IPS-15b (cell line): ENCODE measurements around the gene PPM1L.
A peak's percentile ranks its signal among the peaks of the same experiment; 100 is the strongest.

ENCODE experiments used
- H3K27me3 ChIP-seq: one replicate; pipeline ENCODE4 v1.6.1; 2013; ENCODE audit warnings: low read length; ENCODE audit not compliant: control insufficient read depth, insufficient read depth
- H3K36me3 ChIP-seq: one replicate; pipeline ENCODE4 v1.6.1; 2013; ENCODE audit warnings: low read length; ENCODE audit not compliant: control insufficient read depth, insufficient read depth
- H3K4me1 ChIP-seq: one replicate; pipeline ENCODE4 v1.6.1; 2013; ENCODE audit warnings: mild to moderate bottlenecking, low read length; ENCODE audit not compliant: control insufficient read depth, insufficient read depth
- H3K4me3 ChIP-seq: one replicate; pipeline ENCODE4 v1.5.1; 2013; ENCODE audit warnings: low read depth, low read length
- H3K9ac ChIP-seq: one replicate; pipeline ENCODE4 v1.6.1; 2013; ENCODE audit warnings: low read depth, mild to moderate bottlenecking, low read length
- H3K9me3 ChIP-seq: one replicate; pipeline ENCODE4 v1.6.1; 2013; ENCODE audit warnings: mild to moderate bottlenecking, low read length; ENCODE audit not compliant: control insufficient read depth, insufficient read depth

Gene PPM1L

DNA sequence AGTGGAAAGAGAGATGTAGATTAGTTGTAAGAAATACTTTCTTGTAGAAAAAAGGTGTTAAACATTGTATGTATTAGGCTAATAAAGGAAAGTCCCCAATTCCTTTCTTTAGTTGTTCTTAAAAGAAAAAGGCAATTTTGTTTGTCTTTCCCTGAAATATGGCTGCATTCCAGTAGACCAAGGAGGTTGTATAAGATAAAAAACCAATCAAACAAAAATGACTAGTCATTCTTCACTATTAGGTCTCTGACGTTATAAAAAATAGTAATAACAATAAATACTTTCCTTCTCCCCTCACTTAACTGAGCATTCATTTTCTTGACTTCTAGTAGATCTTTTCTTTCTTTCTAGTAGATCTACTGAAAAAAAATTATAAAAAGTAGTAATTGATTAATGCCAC, 8.6 kb upstream of the PPM1L start:
- no peak overlapping the region for H3K4me3 ChIP-seq
- no peaks in the 10 kb centered on the region for H3K36me3 ChIP-seq
- peaks cover 2% of the 10 kb centered on the region for H3K27me3 ChIP-seq
- no peaks in the 10 kb centered on the region for H3K4me1 ChIP-seq
- H3K9me3 ChIP-seq, result no peaks in the 10 kb centered on the region
- H3K9ac ChIP-seq, result no peak overlapping the region

DNA sequence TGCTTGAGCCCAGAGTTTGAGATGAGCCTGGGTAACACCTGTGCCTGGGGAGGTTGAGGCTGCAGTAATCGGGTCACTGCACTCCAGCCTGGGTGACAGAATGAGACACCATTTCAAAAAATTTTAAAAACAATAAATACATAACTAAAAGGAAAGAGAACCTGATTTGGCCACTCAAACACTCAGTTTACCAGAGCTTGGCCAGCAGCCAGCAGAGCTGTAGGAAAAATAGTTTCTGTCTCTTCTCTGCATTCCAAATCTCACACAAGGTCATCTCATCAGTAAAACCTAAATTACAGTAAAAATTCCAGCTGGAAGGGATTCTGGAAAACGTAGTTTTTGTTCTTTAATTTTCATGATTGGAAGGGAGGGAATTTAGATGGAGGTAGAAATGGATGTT, 7.8 kb upstream of the PPM1L start:
- Histone ChIP-seq H3K4me1 (no peaks in the 10 kb centered on the region), H3K9me3 (no peaks in the 10 kb centered on the region), H3K27me3 (peaks cover 9% of the 10 kb centered on the region), H3K4me3 (no peak overlapping the region), H3K36me3 (no peaks in the 10 kb centered on the region), H3K9ac (no peak overlapping the region)

DNA sequence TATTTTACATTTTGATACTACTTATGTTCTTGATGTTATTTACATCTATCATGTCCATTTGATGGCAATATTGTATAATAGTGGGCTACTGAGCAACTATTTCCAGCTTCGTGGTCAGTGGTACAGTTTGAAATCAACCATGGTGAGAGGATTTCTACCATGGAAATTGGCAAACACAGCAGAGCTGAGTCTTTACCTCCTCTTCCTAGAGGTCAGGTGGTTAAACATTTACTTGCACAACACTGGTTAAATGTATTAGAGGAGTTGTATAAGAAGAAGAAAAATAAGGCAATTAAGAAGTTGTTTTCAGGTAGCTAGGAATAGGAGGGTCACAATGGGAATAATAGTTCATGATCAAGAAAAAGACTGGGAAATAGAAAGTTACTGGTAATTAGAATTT, 7.2 kb upstream of the PPM1L start:
- no peak overlapping the region for H3K4me3 ChIP-seq
- H3K4me1 ChIP-seq, result no peaks in the 10 kb centered on the region
- no peak overlapping the region for H3K9ac ChIP-seq
- peaks cover 14% of the 10 kb centered on the region for H3K27me3 ChIP-seq
- H3K36me3 ChIP-seq, result no peaks in the 10 kb centered on the region
- H3K9me3 ChIP-seq, result no peaks in the 10 kb centered on the region

DNA sequence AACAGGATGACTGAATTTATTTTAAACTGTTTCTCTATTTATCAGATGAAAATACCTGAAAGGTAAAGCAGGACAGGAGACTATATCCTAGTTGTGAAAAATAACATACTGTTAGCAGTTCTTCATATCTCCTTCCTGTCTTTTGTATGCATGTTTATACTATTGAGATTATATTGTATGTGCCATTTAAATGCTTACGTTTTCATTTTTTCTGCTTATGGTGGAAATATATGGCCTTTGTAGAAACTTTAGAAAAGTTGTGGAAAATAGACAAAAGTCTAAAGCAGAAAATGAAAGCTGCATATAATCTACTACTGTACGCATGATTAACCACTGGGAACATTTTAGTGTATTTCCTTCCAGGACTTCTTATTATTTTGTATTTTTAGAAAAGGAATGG, 2.1 kb upstream of the PPM1L start:
- no peaks in the 10 kb centered on the region for H3K9me3 ChIP-seq
- H3K9ac ChIP-seq, result no peak overlapping the region

DNA sequence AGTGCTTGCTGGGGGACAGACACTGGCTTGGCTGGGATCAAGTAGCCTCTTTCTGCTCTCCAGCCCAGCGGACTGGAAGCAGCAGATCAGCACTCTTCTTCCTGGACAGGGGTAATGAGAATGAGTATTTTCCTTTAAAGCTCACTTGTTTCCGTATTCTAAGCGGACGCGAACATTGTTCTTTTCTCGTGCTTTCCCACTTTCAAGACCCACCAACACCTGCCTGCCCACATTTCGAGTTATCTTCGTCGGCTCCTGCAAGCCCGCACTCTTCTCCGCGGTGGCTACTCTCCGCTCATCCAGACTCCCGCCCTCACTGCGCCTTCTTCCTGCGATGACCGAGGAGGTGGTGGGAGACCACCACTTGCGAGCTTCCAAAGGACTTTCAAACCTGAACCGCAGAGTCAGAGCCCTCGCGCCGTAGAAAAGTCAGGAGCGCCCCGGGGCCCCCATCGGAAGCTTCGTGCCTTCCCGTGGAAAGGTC, 1.6 kb upstream of the PPM1L start:
- Histone ChIP-seq H3K4me3 (peak overlapping the region; percentile 87), H3K27me3 (peaks cover 35% of the 10 kb centered on the region), H3K36me3 (no peaks in the 10 kb centered on the region), H3K4me1 (peaks cover 2% of the 10 kb centered on the region), H3K9me3 (no peaks in the 10 kb centered on the region), H3K9ac (no peak overlapping the region)

More for the DNA sequence above, 2.1 kb upstream of the PPM1L start:
- peak overlapping the region; percentile 87 for H3K4me3 ChIP-seq
- peaks cover 35% of the 10 kb centered on the region for H3K27me3 ChIP-seq
- H3K36me3 ChIP-seq, result no peaks in the 10 kb centered on the region
- H3K4me1 ChIP-seq, result peaks cover 2% of the 10 kb centered on the region

DNA sequence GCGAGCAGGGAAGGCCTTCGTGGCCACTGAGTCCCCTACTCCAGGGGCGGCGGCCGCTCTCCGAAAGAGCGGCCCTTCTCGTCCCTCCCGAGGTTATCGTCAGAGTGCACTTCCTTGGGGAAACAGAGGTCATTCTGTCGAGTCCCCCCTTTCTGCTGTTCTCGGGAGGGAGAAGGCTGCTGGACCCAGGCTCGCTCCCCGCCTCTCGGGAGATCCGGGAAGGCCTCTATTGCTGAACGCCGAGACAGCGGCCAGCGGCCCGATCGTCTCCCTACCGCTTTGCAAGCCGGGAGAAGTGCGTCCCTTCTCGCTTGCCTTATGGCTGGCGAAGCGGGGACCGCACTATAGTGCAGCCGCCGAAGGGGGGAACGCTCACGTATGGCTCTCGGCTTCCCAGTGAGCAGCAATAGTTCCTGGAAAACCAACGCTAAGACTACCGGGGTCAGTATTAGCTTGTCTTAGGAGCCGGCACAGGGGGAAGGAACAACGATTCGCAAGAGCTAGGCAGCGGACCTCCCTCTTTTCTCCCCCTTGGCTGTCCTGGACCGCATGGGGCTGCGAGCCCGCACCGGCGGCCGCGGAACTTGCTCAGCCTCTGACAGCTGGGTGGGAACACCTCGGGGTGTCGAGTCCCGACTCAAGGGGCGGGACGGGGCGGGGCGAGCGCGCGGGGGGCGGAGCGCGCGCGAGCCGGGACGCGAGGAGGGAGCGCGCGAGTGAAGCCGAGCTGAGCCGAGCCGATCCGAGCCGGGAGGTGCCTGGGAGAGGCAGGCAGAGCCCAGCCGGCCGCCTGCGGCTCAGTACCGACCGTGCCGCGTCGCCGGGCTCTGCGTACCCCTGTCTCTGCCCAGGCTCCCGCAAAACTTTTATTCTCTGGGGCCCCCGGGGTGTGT, 930 bp upstream of the PPM1L start:
- no peaks in the 10 kb centered on the region for H3K9me3 ChIP-seq
- H3K36me3 ChIP-seq, result no peaks in the 10 kb centered on the region
- peaks cover 35% of the 10 kb centered on the region for H3K27me3 ChIP-seq

DNA sequence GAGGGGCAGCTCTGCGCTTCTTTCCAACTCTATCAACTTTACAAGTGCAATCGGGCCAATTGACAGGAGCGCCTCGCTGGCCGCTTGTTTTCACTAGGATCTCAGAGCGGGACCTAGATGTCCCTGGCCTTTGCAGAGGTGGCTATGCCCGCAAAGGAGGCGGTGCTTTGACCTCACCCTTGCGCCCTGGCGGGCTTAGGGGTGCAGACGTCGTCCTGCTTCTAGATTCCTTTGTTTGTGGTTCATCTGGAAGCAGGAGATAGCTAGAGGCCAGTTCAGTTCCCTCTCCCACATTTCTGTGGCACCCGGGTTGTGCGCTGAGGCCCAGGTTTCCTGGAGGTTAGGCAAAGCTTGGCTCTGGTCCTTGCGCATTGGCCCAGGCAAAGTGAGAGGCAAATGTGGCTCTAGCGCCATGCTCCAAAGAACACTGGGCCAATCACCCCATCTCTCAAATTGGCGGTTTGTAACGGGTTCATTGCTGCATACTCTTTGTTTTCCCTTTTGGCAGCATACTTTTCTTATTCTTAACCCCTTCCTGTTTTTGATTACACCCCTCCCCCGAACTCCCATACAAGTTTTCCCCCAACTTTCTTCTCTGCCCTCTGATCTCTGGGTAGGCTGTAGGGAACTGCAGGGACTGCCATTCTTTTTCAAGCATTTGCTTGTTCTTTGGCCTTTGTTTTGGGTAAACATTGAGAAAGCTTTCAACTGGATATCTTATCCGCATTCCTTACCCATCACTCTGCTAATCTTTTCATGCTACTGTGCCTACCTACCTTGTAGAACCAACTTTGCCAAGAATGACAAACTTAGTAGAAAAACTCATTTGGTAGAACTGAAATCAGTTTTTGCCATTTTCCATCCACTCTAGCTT, 1.4 kb downstream of the PPM1L start:
- Histone ChIP-seq H3K9me3 (no peaks in the 10 kb centered on the region), H3K9ac (no peak overlapping the region), H3K4me1 (peaks cover 2% of the 10 kb centered on the region), H3K27me3 (peaks cover 32% of the 10 kb centered on the region), H3K36me3 (no peaks in the 10 kb centered on the region), H3K4me3 (peak overlapping the region; percentile 87)

More for the DNA sequence above, 930 bp upstream of the PPM1L start:
- Histone ChIP-seq H3K9ac (peak overlapping the region; percentile 92), H3K4me3 (peak overlapping the region; percentile 87), H3K4me1 (peaks cover 2% of the 10 kb centered on the region)

DNA sequence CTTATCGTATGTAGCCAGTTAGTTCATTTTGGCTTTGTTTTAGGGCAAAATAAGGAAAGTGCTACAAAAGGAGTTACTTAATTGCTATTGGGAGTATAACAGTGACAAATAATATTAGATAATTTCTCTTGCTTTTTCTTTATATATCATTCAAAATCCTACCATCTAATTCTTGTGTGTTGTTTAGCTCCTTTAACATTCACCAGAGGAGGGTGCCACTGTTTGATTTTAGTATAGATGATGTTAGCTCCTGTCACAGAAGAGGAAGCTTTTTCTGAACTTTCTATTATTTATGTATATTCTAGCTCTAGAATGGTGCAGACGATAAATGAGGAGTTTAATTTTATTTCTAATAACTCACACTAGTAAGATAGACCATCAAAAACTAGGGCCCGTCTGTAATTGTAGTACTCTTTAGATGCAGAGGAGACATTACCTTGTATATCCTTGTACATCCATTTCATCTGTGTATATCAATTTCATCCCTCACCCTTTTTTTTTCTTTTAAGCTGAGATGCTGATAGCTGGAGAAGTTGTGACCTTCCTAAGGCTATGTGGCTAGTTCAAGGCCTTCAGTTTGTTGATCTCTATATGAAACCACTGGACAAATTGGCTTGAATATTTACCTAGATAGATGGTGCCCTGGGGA, 3.0 kb downstream of the PPM1L start:
- H3K36me3 ChIP-seq, result no peaks in the 10 kb centered on the region
- no peaks in the 10 kb centered on the region for H3K9me3 ChIP-seq
- H3K4me1 ChIP-seq, result peaks cover 2% of the 10 kb centered on the region
- H3K4me3 ChIP-seq, result no peak overlapping the region
- peaks cover 19% of the 10 kb centered on the region for H3K27me3 ChIP-seq
- no peak overlapping the region for H3K9ac ChIP-seq

DNA sequence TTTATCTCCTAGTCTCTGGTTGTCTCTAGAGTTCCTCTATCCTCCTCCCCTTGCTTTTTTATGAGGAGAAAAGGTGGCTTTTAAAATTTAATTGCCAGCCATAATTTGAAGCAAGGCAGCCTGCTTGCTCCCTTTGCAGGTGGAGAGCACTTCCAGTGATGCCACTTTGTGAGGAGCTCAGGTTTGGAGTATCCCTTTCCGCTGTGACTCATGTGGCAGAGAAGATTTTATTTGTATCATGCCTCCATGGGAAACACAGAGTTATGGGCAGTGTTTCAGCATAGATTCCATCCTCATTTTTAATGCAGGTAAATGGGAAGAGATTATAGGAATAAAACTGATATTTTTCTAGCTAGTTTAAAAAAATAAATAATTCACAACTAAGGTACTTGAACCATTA, 7.0 kb downstream of the PPM1L start:
- no peak overlapping the region for H3K4me3 ChIP-seq
- H3K27me3 ChIP-seq, result no peaks in the 10 kb centered on the region
- H3K4me1 ChIP-seq, result no peaks in the 10 kb centered on the region

DNA sequence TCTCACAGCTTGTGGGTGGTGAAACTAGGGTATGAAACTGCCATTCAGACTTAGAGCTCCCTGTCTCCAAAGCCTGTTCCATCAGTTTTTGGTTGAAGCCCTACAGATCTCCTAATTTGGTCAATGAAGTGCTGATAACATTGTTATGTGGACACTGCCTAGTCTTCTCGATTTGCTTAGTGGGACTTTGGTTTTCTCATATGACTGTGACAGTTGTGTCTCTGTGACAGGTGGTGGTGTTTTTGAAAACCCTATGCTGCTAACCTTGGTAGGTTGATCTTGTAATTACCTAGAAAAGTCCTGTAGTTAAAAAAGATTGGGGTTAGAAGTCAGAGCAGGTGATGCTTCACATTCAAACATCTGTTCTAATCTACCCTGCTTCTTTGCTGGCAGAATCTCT, 9.2 kb downstream of the PPM1L start:
- Histone ChIP-seq H3K4me1 (no peaks in the 10 kb centered on the region), H3K9ac (no peak overlapping the region), H3K9me3 (no peaks in the 10 kb centered on the region), H3K36me3 (no peaks in the 10 kb centered on the region), H3K27me3 (no peaks in the 10 kb centered on the region), H3K4me3 (no peak overlapping the region)

More for the DNA sequence above, 7.0 kb downstream of the PPM1L start:
- Histone ChIP-seq H3K9ac (no peak overlapping the region), H3K9me3 (no peaks in the 10 kb centered on the region), H3K36me3 (no peaks in the 10 kb centered on the region)

DNA sequence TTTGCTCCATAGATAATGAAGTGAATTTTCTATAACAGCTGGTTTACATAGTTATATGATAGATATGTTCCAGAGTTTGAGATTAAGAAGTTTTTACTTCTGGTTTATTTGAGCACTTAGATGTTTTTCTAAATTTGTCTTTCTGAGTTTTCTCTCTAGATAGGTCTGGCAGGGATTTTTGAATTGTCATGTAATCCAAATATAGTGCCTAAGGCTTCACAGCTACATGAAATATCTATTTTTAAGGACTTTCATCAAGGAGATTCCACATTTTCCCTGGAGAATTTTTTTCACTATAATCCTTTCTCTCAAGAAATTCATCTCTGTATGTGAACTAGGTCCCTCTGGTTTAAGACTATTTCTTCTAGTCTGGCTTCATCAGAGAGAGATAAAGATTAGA, 12.0 kb downstream of the PPM1L start:
- Histone ChIP-seq H3K4me1 (no peaks in the 10 kb centered on the region), H3K9ac (no peak overlapping the region), H3K4me3 (no peak overlapping the region), H3K9me3 (no peaks in the 10 kb centered on the region), H3K36me3 (no peaks in the 10 kb centered on the region), H3K27me3 (no peaks in the 10 kb centered on the region)
